GM13977 (cell line): ENCODE data around the gene SEMA7A.

Source experiments
- DNase-seq: peaks from one replicate; pipeline ENCODE4 v3.0.0; 2012; ENCODE audit warnings: low spot score
- in situ Hi-C: fragments of 300-500 bp; cut with MboI; formaldehyde crosslinking; loops from one replicate; pipeline ENCODE4 v1.12.0; 2022; ENCODE audit warnings: low sequenced_read_pairs, low pct_unique_long_range_greater_than_20kb, mixed read lengths, inconsistent platforms; ENCODE audit not compliant: unreplicated experiment
- TF ChIP-seq, protein P1 (sequence below): IDR thresholded peaks from 2 replicates; pipeline ENCODE4 v1.5.1; 2012; ENCODE audit warnings: mild to moderate bottlenecking, control low read depth; ENCODE audit not compliant: insufficient read depth; ENCODE audit errors: extremely low read depth, missing control alignments

SEMA7A gene

DNA sequence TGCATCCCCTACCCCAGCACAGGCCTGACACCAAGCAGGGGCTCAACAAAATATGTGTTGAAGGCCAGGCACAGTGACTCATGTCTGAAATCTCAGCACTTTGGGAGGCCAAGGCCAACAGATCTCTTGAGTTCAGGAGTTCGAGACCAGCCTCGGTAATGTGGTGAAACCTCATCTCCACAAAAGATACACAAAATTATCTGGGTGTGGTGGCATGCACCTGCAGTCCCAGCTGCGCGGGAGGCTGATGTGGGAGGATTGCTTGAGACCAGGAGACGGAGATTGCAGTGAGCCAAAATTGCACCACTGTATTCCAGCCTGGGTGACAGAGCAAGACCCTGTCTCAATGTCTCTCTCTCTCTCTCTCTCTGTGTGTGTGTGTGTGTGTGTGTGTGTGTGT lies 35.6 kb downstream of the SEMA7A start:
- in situ Hi-C loops: no loop called here
- no peak for DNase-seq
- TF ChIP-seq, protein P1, sequence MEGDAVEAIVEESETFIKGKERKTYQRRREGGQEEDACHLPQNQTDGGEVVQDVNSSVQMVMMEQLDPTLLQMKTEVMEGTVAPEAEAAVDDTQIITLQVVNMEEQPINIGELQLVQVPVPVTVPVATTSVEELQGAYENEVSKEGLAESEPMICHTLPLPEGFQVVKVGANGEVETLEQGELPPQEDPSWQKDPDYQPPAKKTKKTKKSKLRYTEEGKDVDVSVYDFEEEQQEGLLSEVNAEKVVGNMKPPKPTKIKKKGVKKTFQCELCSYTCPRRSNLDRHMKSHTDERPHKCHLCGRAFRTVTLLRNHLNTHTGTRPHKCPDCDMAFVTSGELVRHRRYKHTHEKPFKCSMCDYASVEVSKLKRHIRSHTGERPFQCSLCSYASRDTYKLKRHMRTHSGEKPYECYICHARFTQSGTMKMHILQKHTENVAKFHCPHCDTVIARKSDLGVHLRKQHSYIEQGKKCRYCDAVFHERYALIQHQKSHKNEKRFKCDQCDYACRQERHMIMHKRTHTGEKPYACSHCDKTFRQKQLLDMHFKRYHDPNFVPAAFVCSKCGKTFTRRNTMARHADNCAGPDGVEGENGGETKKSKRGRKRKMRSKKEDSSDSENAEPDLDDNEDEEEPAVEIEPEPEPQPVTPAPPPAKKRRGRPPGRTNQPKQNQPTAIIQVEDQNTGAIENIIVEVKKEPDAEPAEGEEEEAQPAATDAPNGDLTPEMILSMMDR: no peak

DNA sequence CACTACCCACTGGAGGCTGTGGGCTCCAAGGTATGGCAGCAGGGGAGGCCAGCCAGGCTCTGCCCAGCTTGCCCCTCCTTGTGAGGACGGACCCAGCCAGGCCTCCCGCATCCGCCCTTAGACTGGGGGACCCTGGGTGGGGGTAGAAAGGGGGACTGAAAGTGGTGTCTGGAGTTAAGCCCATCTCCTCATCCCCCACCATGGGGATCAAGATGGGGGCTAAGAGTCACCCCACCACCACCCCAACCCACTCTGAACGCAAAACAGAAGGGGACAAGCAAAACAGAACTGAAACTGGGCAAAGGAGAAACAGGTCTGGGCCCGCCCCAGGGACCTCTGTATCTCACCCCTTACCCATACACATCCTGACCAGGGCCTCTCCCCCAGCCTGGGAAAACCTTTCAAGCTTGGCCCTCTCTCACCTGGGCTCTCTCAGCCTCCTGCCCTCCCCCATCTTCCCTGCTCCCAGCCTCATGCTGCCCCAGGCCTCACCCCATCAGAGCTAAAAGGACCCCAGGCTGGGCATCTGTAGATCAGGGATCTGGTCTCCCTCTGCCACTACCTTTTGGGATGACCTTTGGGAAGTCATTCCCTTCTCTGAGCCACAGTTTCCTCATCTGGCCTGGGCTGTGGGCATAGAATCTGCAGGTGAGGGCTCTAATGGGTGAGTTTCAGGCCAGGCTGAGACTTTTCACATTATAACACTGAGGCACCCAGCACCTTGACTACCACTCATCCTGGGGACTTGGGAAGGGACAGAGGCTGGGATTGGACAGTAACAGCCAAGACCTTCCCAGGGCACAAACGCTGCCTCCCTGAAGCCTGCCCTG lies 36.3 kb downstream of the SEMA7A start:
- in situ Hi-C loops: no loop called here
- TF ChIP-seq, protein P1: no peak
- DNase-seq: no peak

DNA sequence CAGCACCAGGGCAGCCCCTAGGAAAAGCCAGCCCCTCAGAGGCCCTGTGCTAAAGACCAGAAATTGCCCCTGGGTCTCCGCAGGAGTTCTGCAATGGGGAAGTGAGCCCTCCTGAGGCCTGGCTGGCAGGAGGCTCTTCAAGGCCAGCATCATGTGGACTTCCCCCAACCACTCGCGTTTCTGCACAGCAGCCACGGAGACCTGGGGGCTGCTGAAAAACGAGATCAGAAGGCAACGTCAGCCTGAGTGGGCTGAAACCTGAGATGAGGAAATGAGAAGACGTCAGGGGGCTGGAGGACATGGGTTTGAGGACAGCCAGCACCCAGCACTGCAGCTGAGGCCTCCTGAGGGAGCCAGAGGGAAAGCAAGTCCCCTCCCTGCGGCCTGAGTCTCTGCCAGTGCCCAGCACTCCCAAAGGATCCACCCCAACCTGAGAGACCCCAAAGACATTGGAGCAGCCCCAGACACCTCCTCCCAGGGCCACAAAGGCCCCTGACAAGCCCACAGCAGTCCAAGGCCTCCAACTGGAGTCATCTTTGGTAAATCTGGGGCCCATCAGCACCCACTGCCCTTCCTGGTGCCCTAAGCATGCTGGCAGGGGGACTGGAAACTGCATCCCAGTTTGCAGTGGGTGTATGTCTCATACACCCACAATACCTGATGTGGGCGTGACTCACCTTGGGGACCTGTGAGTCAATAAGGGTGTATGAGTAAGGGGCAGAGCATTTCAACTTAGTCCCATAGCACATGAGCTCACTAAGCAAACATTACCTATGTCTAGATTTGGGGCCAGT lies 37.1 kb downstream of the SEMA7A start:
- in situ Hi-C loops: no loop called here
- TF ChIP-seq, protein P1: peak; percentile 37
- DNase-seq: peak; percentile 80

DNA sequence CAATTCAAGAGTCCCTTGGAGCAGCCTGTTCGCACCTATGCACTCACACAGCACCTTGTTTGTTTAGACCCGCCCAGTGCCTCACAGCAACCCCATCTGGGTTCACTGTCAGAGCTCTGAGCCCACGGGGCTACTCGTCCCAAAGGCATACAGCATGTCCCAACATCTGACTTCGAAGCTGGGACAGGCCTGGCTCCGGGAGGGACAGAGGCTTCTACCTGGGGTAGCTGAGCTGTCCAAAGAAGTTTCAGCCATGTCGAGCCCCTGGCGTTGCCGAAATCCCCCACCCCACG lies 37.7 kb downstream of the SEMA7A start:
- in situ Hi-C loops: no loop called here
- TF ChIP-seq, protein P1: no peak
- no peak for DNase-seq

DNA sequence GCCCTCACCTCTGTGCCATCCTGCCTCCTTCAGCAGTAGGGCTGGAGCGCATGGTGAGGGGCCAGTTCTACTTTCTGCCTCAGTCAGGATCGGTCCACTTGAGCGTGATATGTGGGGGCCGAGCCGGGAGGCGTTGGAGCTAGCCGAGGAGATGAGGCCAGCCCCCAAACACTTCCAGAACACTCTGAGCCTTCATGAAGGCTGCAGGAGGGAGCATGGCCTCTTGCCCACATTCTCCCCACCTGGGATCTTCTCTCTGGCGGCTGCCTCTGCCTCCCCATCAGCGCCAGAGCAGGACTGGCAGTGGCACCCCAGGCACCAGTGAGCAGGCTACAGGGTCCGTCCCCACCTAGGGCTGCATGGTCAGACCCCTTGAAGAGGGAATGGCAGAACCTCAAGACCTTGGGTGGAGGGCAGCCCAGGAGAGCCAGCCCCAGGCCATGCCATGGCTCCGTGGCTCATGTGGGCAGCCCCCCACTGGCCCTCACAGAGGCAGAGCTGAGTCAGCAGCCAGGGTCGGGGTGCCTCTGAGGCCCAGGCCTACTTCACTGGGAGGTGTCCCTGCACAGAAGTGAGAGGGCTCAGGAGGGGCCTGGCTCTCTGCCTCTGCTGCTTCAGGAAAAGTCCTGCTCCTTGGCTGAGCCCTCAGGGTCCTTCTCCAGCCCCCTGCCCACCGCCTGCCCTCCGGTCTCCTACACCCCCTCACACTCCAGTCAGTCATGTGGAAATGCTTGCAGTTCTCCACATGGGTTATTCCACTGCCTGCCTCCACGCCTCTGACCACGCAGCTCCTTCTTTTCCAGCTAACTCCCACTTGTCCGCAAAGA lies 38.2 kb downstream of the SEMA7A start:
- no peak for DNase-seq
- TF ChIP-seq, protein P1: no peak
- in situ Hi-C loops: no loop called here

DNA sequence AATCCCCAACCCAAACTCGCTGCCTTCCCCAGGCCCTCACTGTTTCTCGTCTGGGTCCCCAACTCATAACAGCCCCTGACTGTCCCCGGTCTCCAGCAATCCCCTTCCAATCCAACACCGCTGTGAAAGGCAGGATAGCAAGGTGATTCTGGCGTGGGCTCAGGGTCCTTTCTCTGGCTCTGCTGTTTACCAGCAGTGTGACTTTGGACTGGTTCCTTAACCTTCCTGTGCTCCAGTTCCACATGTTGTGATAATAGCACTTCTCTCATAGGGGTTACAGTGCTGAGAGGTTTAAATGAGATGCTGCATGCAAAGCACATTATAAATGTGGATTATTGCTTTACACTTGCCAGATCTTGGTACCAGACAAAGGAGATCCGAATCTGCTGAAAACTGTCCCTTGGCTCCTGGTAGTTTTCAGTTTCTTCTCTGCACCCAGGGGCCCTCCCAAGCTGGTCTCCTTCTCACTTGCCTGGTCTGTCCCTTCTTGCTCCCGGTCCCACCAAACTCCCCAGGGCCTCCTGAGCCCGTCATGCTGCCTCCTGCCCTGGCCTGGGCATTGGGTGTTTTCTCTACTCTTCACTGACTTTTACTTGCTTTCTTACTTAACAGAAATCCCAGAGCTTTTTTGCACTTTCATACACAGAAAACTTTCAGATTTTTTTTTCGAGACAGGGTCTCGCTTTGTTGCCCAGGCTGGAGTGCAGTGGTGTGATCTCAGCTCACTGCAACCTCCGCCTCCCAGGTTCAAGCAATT lies 39.5 kb downstream of the SEMA7A start:
- in situ Hi-C loops: no loop called here
- DNase-seq: no peak
- TF ChIP-seq, protein P1: no peak
